K562 (cell line): ENCODE measurements around the gene DAB2. TPM values are rescaled to one million over a fixed set of nuclear protein-coding genes. Genes with fewer than 3 reads are reported as not detected.

Experiments
- ATAC-seq: fragments of 200-7000 bp; cut with Tn5 transposase; 3 replicates; pipeline ENCODE4 v1.9.1; 2020; ENCODE audit warnings: moderate library complexity
- BruUV-seq: library from RNA; stranded (reverse); fragments of 400-500 nt; replicated peaks from 2 replicates; lab custom pipeline; 2021; lab: Mats Ljungman, UMichigan
- CTCF ChIA-PET: fragments of 300-600 bp; formaldehyde crosslinking; extraction: SDS; loops from one replicate; lab custom pipeline; 2021; ENCODE audit warnings: low intra/inter-chr PET ratio; lab: Yijun Ruan, JAX
- POLR2A ChIA-PET: fragments of 300-600, 350-650 bp; sonication (Branson Sonifier 250); formaldehyde crosslinking; extraction: SDS; loops from one replicate; lab custom pipeline; 2021; ENCODE audit warnings: antibody characterized with exemption, inconsistent platforms; lab: Yijun Ruan, JAX
- DNase-seq, 4 experiments: peaks; one replicate each; pipeline versions ENCODE4 v3.0.0 to v3.0.0-alpha.2; 2011 to 2018; ENCODE audit warnings: low spot score in 3 of 4, mixed read lengths in 3 of 4; ENCODE audit errors: extremely low read depth in 1 of 4
- FAIRE-seq: peaks from 2 replicates; lab custom pipeline; 2011; peaks lifted over from hg19 to GRCh38; lab: Jason Lieb, UNC
- H2AFZ ChIP-seq: 2 replicates; pipeline ENCODE4 v1.6.0; 2011; ENCODE audit warnings: low read depth, low read length, control low read depth, inconsistent platforms
- H3K27ac ChIP-seq: fragments of 200-600 bp; 3 replicates; pipeline ENCODE4 v1.8.0; 2011; ENCODE audit warnings: low read depth, mild to moderate bottlenecking, control low read depth, inconsistent platforms, low read length, moderate library complexity, mixed read lengths; ENCODE audit errors: extremely low read depth
- H3K27me3 ChIP-seq, 2 experiments: fragments of 300-600 bp in 1 of 2; 2 replicates in 1 of 2; 3 replicates in 1 of 2; pipeline versions ENCODE4 v1.6.0 to v1.8.0; 2011; ENCODE audit warnings: inconsistent platforms in 2 of 2, low read length in 2 of 2, mild to moderate bottlenecking in 1 of 2, mixed read lengths in 1 of 2, moderate library complexity in 1 of 2; ENCODE audit not compliant: control insufficient read depth in 2 of 2, insufficient read depth in 2 of 2
- H3K36me3 ChIP-seq: fragments of 300-600 bp; 3 replicates; pipeline ENCODE4 v1.8.0; 2011; ENCODE audit warnings: mild to moderate bottlenecking, low read length, inconsistent platforms; ENCODE audit not compliant: control insufficient read depth, insufficient read depth
- H3K4me1 ChIP-seq, 2 experiments: fragments of 200-600 bp in 1 of 2; replicated peaks in 1 of 2; 2 replicates in 1 of 2; 3 replicates in 1 of 2; pipeline versions ENCODE4 v1.5.1 to v1.8.0; 2011; ENCODE audit warnings: inconsistent platforms in 2 of 2, low read length in 2 of 2, mild to moderate bottlenecking in 1 of 2, mixed read lengths in 1 of 2, moderate library complexity in 1 of 2; ENCODE audit not compliant: control insufficient read depth in 2 of 2, insufficient read depth in 2 of 2
- H3K4me2 ChIP-seq: 2 replicates; pipeline ENCODE4 v1.6.1; 2011; ENCODE audit warnings: low read length, control low read depth, inconsistent platforms, mixed read lengths; ENCODE audit not compliant: insufficient read depth
- H3K4me3 ChIP-seq: fragments of 200-600 bp; sonication (generic), shearing (Covaris generic); 2 replicates; pipeline ENCODE4 v1.5.1; 2016; ENCODE audit warnings: control low read depth, inconsistent platforms
- H3K79me2 ChIP-seq: fragments of 200-600 bp; 3 replicates; pipeline ENCODE4 v1.8.0; 2011; ENCODE audit warnings: low read length, inconsistent platforms; ENCODE audit not compliant: control insufficient read depth, insufficient read depth
- H3K9ac ChIP-seq, 2 experiments: 2 replicates each; pipeline versions ENCODE4 v1.6.0 to v1.6.1; 2011; ENCODE audit warnings: low read depth in 2 of 2, low read length in 2 of 2, control low read depth in 1 of 2, inconsistent platforms in 1 of 2, mild to moderate bottlenecking in 1 of 2, mixed read lengths in 1 of 2; ENCODE audit not compliant: insufficient read depth in 1 of 2
- H3K9me1 ChIP-seq: one replicate; pipeline ENCODE4 v1.6.0; 2011; ENCODE audit warnings: inconsistent platforms, mild to moderate bottlenecking, low read length, moderate library complexity; ENCODE audit not compliant: control insufficient read depth, insufficient read depth
- H3K9me3 ChIP-seq: replicated peaks from 2 replicates; pipeline ENCODE4 v1.5.1; 2011; ENCODE audit warnings: low read depth, low read length, inconsistent platforms; ENCODE audit not compliant: control insufficient read depth, insufficient read depth
- H4K20me1 ChIP-seq: replicated peaks from 2 replicates; pipeline ENCODE4 v1.6.1; 2011; ENCODE audit warnings: low read length, inconsistent platforms, mixed read lengths; ENCODE audit not compliant: control insufficient read depth, insufficient read depth
- DACH1 ChIP-seq: fragments of 450-650 bp; IDR thresholded peaks from 2 replicates; pipeline ENCODE4 v1.6.1; 2018; ENCODE audit not compliant: partially characterized antibody
- ELK3 ChIP-seq: fragments of 450-650 bp; formaldehyde crosslinking; IDR thresholded peaks from 2 replicates; pipeline ENCODE4 v1.4.0; 2020; ENCODE audit warnings: mild to moderate bottlenecking
- HMGXB4 ChIP-seq: sonication (generic); formaldehyde crosslinking; IDR thresholded peaks from 2 replicates; pipeline ENCODE4 v1.8.1; 2023; ENCODE audit warnings: mild to moderate bottlenecking, missing genetic modification reagents
- IFI16 ChIP-seq: fragments of 250-450 bp; sonication (Bioruptor Pico); IDR thresholded peaks from 2 replicates; pipeline ENCODE4 v2.1.2; 2022; ENCODE audit warnings: mild to moderate bottlenecking, inconsistent platforms
- MTA2 ChIP-seq: fragments of 450-650 bp; IDR thresholded peaks from 2 replicates; pipeline ENCODE4 v1.6.1; 2016; ENCODE audit warnings: low read depth
- NFATC3 ChIP-seq: fragments of 450-650 bp; IDR thresholded peaks from 2 replicates; pipeline ENCODE4 v1.6.1; 2017; ENCODE audit warnings: mild to moderate bottlenecking
- SRSF7 ChIP-seq: fragments of 200-400 bp; formaldehyde crosslinking; optimal IDR thresholded peaks from 2 replicates; pipeline ENCODE3; 2017; ENCODE audit warnings: mild to moderate bottlenecking, low read depth, low read length
- ZBTB12 ChIP-seq: fragments of 250-450 bp; sonication (Bioruptor Pico); IDR thresholded peaks from 2 replicates; pipeline ENCODE4 v1.4.0; 2020
- WGBS: fragments of 100-300 bp; shearing (Covaris generic); methylation state at CpG from one replicate; pipeline ENCODE4 v1.1.6; 2016; ENCODE audit warnings: low coverage, mixed read lengths; ENCODE audit not compliant: insufficient coverage; ENCODE audit errors: missing lambda C conversion rate; 5-methylcytosine and 5-hydroxymethylcytosine counted together
- in situ Hi-C: fragments of 300-500 bp; cut with MboI; formaldehyde crosslinking; loops from 4 replicates; pipeline ENCODE4 v1.15.0; 2018; ENCODE audit warnings: inconsistent platforms, mixed read lengths
- intact Hi-C: fragments of 100-400 bp; cut with micrococcal nuclease; formaldehyde crosslinking; loops from 2 replicates; pipeline ENCODE4 v1.14.2; 2022
- polyA plus RNA-seq, 8 experiments: library from polyadenylated mRNA; depleted of rRNA in 4 of 8; stranded (reverse) in 5 of 8; unstranded in 3 of 8; fragments of >200 nt; fragmentation: Nextera tagmentation in 2 of 8; fragmentation: Illumina TruSeq in 1 of 8; extraction: Ambion mirVana in 2 of 8; extraction: Trizol in 1 of 8; gene quantifications; 2 replicates each; pipeline versions ENCODE4 v1.2.1 to v1.2.3, GENCODE V29; 2011 to 2014; ENCODE audit warnings: inconsistent platforms in 1 of 8, missing spikeins in 1 of 8
- total RNA-seq, 7 experiments: library from RNA; depleted of rRNA in 6 of 7; stranded (reverse); fragments of >200 nt in 6 of 7; fragmentation: Illumina TruSeq in 2 of 7; extraction: Trizol in 2 of 7; gene quantifications; 2 replicates each; pipeline versions ENCODE4 v1.2.1 to v1.2.3, GENCODE V29; 2011 to 2021; ENCODE audit warnings: low replicate concordance in 1 of 7
- TF ChIP-seq, protein P1 (sequence below), 2 experiments: fragments of 450-650 bp; IDR thresholded peaks; 2 replicates each; pipeline ENCODE4 v1.6.1; 2016; ENCODE audit warnings: mild to moderate bottlenecking in 2 of 2, borderline replicate concordance in 1 of 2, low read depth in 1 of 2, moderate library complexity in 1 of 2

The DAB2 gene
- total and polyA plus RNA-seq, 9 of the 15 experiments (the other 6 are each of a cell fraction or from before 2014, with no cell fraction given), result 6.6 to 29.9 (median 24.1) TPM

- TF ChIP-seq HMGXB4 (CRISPR knock-in tag) (no peak), ELK3 (CRISPR knock-in tag) (no peak), SRSF7 (no peak), NFATC3 (no peak), ZBTB12 (no peak), MTA2 (no peak)
Observed at GRCh38 chr5:39379693-39380092, 45.1 kb downstream of the DAB2 start (continued).

DNA sequence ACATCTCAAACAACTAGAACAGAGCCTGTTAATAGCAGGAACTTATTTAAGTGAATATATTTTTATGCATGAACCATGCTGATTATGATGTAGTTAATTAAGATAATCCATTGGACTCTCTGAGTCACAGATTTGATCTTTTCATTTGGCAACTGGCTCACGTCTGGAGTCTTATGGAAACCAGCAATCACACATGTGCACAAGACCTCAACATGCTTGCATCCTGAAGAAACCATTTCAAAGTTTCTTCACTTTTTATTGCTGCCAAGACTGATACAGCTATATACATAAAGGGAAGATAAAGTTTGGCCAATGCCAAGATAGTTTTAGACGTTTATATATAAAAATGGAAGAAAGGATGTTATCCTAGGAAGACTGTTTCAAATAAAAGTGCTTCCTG lies 47.2 kb downstream of the DAB2 start:
- Histone ChIP-seq H3K27ac (no peak overlapping the region), H3K9ac (no peak overlapping the region), H3K4me2 (no peak overlapping the region), H3K36me3 (no peaks in the 10 kb centered on the region), H3K27me3 (no peaks in the 10 kb centered on the region), H3K9me1 (no peaks in the 10 kb centered on the region), H3K79me2 (no peaks in the 10 kb centered on the region), H3K4me1 (no peaks in the 10 kb centered on the region), H2AFZ (no peak overlapping the region), H3K4me3 (no peak overlapping the region), H4K20me1 (no peaks in the 10 kb centered on the region), H3K9me3 (no peaks in the 10 kb centered on the region)
- ChIA-PET POLR2A (no interaction called here), CTCF (interaction anchor here (2.1 kb wide), 1 partner anchor 193 kb away, joined by 12 read pairs; no protein-coding TSS in a partner anchor)
- FAIRE-seq, result no peak
- in situ Hi-C loops, result no loop called here
- DNase-seq, result no peak
- ATAC-seq, result no peak
- 28% methylated on average over 2 of the region's 2 CpGs for WGBS
- intact Hi-C loops, result loop anchor here (2.0 to 10.0 kb wide), 3 partner anchors 47 to 193 kb away; partner anchors contain the start of gene DAB2
- no TSS peak for BruUV-seq
- TF ChIP-seq, protein P1, sequence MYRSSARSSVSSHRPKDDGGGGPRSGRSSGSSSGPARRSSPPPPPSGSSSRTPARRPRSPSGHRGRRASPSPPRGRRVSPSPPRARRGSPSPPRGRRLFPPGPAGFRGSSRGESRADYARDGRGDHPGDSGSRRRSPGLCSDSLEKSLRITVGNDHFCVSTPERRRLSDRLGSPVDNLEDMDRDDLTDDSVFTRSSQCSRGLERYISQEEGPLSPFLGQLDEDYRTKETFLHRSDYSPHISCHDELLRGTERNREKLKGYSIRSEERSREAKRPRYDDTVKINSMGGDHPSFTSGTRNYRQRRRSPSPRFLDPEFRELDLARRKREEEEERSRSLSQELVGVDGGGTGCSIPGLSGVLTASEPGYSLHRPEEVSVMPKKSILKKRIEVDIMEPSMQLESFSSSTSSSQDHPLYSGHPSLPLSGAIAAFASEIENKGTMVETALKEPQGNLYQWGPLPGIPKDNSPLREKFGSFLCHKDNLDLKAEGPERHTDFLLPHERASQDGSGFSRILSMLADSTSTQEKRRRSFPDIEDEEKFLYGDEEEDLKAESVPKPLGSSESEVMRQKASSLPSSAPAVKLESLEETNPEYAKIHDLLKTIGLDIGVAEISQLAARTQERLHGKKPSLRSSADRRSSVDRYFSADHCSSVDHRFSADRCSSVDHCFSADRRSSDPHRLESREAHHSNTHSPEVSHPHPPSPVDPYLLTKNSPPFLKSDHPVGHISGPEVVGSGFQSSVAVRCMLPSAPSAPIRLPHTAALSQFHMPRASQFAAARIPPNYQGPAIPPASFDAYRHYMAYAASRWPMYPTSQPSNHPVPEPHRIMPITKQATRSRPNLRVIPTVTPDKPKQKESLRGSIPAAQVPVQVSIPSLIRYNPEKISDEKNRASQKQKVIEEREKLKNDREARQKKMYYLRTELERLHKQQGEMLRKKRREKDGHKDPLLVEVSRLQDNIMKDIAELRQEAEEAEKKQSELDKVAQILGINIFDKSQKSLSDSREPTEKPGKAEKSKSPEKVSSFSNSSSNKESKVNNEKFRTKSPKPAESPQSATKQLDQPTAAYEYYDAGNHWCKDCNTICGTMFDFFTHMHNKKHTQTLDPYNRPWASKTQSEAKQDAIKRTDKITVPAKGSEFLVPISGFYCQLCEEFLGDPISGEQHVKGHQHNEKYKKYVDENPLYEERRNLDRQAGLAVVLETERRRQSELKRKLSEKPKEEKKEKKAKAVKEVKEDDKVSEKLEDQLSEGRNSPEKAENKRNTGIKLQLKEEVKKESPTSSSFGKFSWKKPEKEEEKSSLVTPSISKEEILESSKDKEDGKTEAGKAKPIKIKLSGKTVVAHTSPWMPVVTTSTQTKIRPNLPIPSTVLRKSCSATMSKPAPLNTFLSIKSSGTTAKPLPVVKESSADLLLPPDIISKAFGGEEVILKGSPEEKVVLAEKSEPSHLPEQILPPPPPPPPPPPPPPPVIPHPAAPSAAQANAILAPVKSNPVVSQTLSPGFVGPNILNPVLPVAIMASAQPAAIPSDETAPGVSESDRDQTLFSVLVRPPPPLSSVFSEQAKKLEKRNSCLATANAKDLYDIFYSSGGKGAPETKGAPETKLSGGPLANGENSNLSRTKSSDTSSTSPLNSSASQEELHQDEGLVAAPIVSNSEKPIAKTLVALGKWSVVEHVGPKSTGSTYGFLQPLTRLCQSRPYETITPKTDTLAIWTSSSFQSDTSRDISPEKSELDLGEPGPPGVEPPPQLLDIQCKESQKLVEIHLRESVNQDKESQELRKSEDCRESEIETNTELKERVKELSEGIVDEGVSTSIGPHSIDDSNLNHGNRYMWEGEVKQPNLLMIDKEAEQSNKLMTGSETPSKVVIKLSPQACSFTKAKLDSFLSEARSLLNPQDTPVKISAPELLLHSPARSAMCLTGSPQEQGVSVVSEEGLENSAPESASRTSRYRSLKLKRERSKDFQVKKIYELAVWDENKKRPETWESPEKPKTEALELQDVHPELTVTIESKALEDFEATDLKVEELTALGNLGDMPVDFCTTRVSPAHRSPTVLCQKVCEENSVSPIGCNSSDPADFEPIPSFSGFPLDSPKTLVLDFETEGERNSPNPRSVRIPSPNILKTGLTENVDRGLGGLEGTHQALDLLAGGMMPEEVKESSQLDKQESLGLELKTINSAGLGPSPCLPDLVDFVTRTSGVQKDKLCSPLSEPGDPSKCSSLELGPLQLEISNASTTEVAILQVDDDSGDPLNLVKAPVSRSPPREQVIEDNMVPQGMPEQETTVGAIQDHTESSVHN (IDR thresholded peaks at IDR 0.05; ENCODE audit: borderline replicate concordance in 1 of 2, low read depth in 1 of 2), result no peak
- TF ChIP-seq DACH1 (no peak), IFI16 (CRISPR knock-in tag) (no peak)
